Astrocyte (in vitro differentiated cells and primary cell): ENCODE measurements around the gene GET4. TPM values are rescaled to one million over a fixed set of nuclear protein-coding genes. Genes with fewer than 3 reads are reported as not detected.
"Not testable (repeated sequence)": the region's sequence is repeated elsewhere in the genome, so short reads cannot be mapped to it uniquely, and the experiment has no call there.

Experiments used
- DNase-seq: peaks from one replicate; pipeline ENCODE4 v3.0.0-alpha.2; 2010; ENCODE audit warnings: low read depth
- FAIRE-seq: peaks from 2 replicates; lab custom pipeline; 2011; peaks lifted over from hg19 to GRCh38; lab: Jason Lieb, UNC
- H2AFZ ChIP-seq: 2 replicates; pipeline ENCODE4 v1.6.0; 2012; ENCODE audit warnings: low read depth, low read length, inconsistent platforms
- H3K27ac ChIP-seq: 2 replicates; pipeline ENCODE4 v1.5.1; 2011; ENCODE audit warnings: low read depth, low read length, inconsistent platforms
- H3K27me3 ChIP-seq: 2 replicates; pipeline ENCODE4 v1.6.0; 2011; ENCODE audit warnings: low read length, inconsistent platforms; ENCODE audit not compliant: insufficient read depth
- H3K36me3 ChIP-seq: 2 replicates; pipeline ENCODE4 v1.5.1; 2011; ENCODE audit warnings: low read length, inconsistent platforms; ENCODE audit not compliant: insufficient read depth
- H3K4me1 ChIP-seq: 2 replicates; pipeline ENCODE4 v1.5.1; 2011; ENCODE audit warnings: low read length, inconsistent platforms; ENCODE audit not compliant: insufficient read depth
- H3K4me2 ChIP-seq: 2 replicates; pipeline ENCODE4 v1.6.0; 2012; ENCODE audit warnings: low read length, inconsistent platforms
- H3K4me3 ChIP-seq: 2 replicates; pipeline ENCODE4 v1.5.1; 2011; ENCODE audit warnings: low read depth, mild to moderate bottlenecking, low read length, inconsistent platforms; ENCODE audit not compliant: insufficient read depth
- H3K79me2 ChIP-seq: 2 replicates; pipeline ENCODE4 v1.6.0; 2012; ENCODE audit warnings: mild to moderate bottlenecking, low read length, inconsistent platforms; ENCODE audit not compliant: insufficient read depth
- H3K9ac ChIP-seq: 2 replicates; pipeline ENCODE4 v1.6.0; 2012; ENCODE audit warnings: mild to moderate bottlenecking, low read length, inconsistent platforms
- H3K9me3 ChIP-seq: 2 replicates; pipeline ENCODE4 v1.5.1; 2012; ENCODE audit warnings: low read depth, mild to moderate bottlenecking, low read length, inconsistent platforms; ENCODE audit not compliant: insufficient read depth
- H4K20me1 ChIP-seq: 2 replicates; pipeline ENCODE4 v1.6.0; 2012; ENCODE audit warnings: low read length, inconsistent platforms; ENCODE audit not compliant: insufficient read depth
- H3K27ac Mint-ChIP-seq: one replicate; pipeline ENCODE4 v1.8.0; 2021; ENCODE audit warnings: mild to moderate bottlenecking, mixed read lengths; ENCODE audit not compliant: unreplicated experiment
- H3K27me3 Mint-ChIP-seq: one replicate; pipeline ENCODE4 v1.8.0; 2021; ENCODE audit warnings: low read depth, mixed read lengths; ENCODE audit not compliant: unreplicated experiment
- H3K36me3 Mint-ChIP-seq: one replicate; pipeline ENCODE4 v1.8.0; 2021; ENCODE audit warnings: low read depth, mixed read lengths; ENCODE audit not compliant: unreplicated experiment
- H3K4me1 Mint-ChIP-seq: one replicate; pipeline ENCODE4 v1.8.0; 2021; ENCODE audit warnings: low read depth, mixed read lengths; ENCODE audit not compliant: unreplicated experiment
- H3K4me3 Mint-ChIP-seq: one replicate; pipeline ENCODE4 v1.8.0; 2021; ENCODE audit warnings: mild to moderate bottlenecking, moderate library complexity, mixed read lengths; ENCODE audit not compliant: unreplicated experiment
- H3K9me3 Mint-ChIP-seq: one replicate; pipeline ENCODE4 v1.8.0; 2021; ENCODE audit warnings: mild to moderate bottlenecking, mixed read lengths; ENCODE audit not compliant: unreplicated experiment
- EZH2 ChIP-seq: IDR thresholded peaks from 2 replicates; pipeline ENCODE4 v1.6.1; 2012; ENCODE audit warnings: mild to moderate bottlenecking, low read length, inconsistent platforms; ENCODE audit not compliant: insufficient read depth
- total RNA-seq: library from RNA; stranded (reverse); gene quantifications from 2 replicates; pipeline ENCODE4 v1.2.1, GENCODE V29; 2021
- TF ChIP-seq, protein P1 (sequence below): IDR thresholded peaks from 2 replicates; pipeline ENCODE4 v1.5.1; 2011; ENCODE audit warnings: low read depth, mild to moderate bottlenecking, inconsistent platforms, low read length, moderate library complexity; ENCODE audit not compliant: insufficient read depth

The GET4 gene
- total RNA-seq, 1 donor from 2014 or later, result 43.0 TPM

DNA sequence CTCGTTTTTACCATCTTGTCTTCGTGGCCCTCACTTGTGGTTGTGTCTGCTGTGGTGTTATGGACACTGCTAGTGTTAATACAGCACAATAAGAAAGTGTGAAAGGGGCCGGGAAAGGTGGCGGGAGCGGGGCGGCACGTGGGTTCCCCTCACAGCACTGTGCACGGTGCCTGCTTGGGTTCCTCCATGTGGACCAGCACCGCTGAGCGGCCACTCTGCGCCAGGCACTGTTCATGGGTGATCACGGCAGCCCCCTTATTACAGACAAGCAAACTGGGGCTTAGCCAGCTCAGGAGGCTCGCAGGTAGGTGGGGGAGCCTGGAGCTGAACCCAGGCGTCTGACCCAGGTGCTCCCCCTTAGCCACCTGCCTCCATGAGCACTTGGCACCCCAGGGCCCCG lies 31.8 kb upstream of the GET4 start:
- H3K9ac ChIP-seq, result no peak overlapping the region
- TF ChIP-seq, protein P1, sequence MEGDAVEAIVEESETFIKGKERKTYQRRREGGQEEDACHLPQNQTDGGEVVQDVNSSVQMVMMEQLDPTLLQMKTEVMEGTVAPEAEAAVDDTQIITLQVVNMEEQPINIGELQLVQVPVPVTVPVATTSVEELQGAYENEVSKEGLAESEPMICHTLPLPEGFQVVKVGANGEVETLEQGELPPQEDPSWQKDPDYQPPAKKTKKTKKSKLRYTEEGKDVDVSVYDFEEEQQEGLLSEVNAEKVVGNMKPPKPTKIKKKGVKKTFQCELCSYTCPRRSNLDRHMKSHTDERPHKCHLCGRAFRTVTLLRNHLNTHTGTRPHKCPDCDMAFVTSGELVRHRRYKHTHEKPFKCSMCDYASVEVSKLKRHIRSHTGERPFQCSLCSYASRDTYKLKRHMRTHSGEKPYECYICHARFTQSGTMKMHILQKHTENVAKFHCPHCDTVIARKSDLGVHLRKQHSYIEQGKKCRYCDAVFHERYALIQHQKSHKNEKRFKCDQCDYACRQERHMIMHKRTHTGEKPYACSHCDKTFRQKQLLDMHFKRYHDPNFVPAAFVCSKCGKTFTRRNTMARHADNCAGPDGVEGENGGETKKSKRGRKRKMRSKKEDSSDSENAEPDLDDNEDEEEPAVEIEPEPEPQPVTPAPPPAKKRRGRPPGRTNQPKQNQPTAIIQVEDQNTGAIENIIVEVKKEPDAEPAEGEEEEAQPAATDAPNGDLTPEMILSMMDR, result no peak
- no peak for TF ChIP-seq EZH2
- H3K9me3 ChIP-seq, result peaks cover 4% of the 10 kb centered on the region
- H2AFZ ChIP-seq, result no peak overlapping the region
- H3K9me3 Mint-ChIP-seq, result peaks cover 3% of the 10 kb centered on the region
- H3K4me3 ChIP-seq, result no peak overlapping the region
- H3K36me3 Mint-ChIP-seq, result peaks cover 34% of the 10 kb centered on the region
- no peak overlapping the region for H3K4me3 Mint-ChIP-seq
- H3K27me3 Mint-ChIP-seq, result no peaks in the 10 kb centered on the region
- no peaks in the 10 kb centered on the region for H3K4me1 Mint-ChIP-seq
- no peaks in the 10 kb centered on the region for H3K4me1 ChIP-seq
- H3K79me2 ChIP-seq, result peaks cover 33% of the 10 kb centered on the region
- no peaks in the 10 kb centered on the region for H3K27me3 ChIP-seq
- H3K27ac ChIP-seq, result no peak overlapping the region
- H4K20me1 ChIP-seq, result peaks cover 26% of the 10 kb centered on the region
- no peak for FAIRE-seq
- no peak for DNase-seq
- no peak overlapping the region for H3K4me2 ChIP-seq
- peaks cover 23% of the 10 kb centered on the region for H3K36me3 ChIP-seq
- H3K27ac Mint-ChIP-seq, result no peak overlapping the region

DNA sequence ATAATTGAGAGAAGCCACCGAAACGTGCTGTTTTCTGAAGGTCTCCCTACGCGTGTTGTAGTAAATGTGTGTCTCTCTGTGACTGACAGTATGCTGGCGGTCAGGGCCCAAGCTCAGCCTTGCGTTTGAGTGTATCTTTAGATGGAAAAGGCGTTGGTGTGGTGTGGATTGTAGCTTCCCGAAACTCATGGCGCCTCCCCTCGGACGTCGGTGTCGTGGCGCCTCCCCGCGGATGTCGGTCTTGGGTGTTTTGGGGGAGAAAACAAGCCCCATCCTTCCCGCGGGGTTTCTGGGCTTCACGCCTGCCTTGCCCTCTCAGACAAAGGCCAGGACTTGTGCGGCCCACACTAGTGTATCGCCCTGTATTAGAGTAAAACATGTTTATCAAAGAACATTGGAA lies 31.3 kb upstream of the GET4 start:
- Histone ChIP-seq H3K27me3 (no peaks in the 10 kb centered on the region), H3K4me2 (no peak overlapping the region), H3K27ac (no peak overlapping the region), H3K9ac (no peak overlapping the region), H3K36me3 (peaks cover 23% of the 10 kb centered on the region), H2AFZ (no peak overlapping the region), H3K9me3 (peaks cover 2% of the 10 kb centered on the region), H3K4me3 (no peak overlapping the region), H3K4me1 (no peaks in the 10 kb centered on the region), H4K20me1 (peaks cover 32% of the 10 kb centered on the region), H3K79me2 (peaks cover 32% of the 10 kb centered on the region)
- Mint-ChIP-seq H3K27ac (peak overlapping the region; percentile 47), H3K36me3 (peaks cover 31% of the 10 kb centered on the region), H3K4me1 (no peaks in the 10 kb centered on the region), H3K9me3 (peaks cover 3% of the 10 kb centered on the region), H3K27me3 (no peaks in the 10 kb centered on the region), H3K4me3 (no peak overlapping the region)
- no peak for DNase-seq
- TF ChIP-seq, protein P1, result no peak
- no peak for TF ChIP-seq EZH2
- no peak for FAIRE-seq

DNA sequence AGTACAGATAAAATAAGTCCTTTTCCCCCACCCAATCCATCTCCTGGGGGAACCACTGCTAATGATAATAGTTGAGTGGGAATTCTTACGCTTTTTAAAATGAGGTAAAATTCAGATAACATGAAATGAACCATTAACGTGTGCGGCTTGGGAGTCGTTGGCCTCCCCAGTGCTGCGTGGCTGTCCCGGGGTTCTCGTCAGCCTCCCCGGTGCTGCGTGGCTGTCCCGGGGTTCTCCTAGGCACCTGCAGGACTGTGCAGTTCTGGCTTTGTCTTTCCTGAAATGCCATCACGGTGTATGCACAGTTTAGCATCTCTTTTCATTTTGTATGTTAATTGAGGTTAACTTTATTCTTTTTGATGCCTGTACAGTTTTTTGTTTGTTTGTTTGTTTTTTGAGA lies 30.6 kb upstream of the GET4 start:
- Histone ChIP-seq H3K27ac (no peak overlapping the region), H3K4me3 (no peak overlapping the region), H3K4me2 (no peak overlapping the region), H3K9me3 (no peaks in the 10 kb centered on the region), H2AFZ (no peak overlapping the region), H3K9ac (no peak overlapping the region), H3K36me3 (peaks cover 21% of the 10 kb centered on the region), H3K79me2 (peaks cover 29% of the 10 kb centered on the region), H4K20me1 (peaks cover 29% of the 10 kb centered on the region), H3K4me1 (no peaks in the 10 kb centered on the region), H3K27me3 (no peaks in the 10 kb centered on the region)
- no peak for TF ChIP-seq EZH2
- TF ChIP-seq, protein P1, result no peak
- H3K27me3 Mint-ChIP-seq, result no peaks in the 10 kb centered on the region
- H3K9me3 Mint-ChIP-seq, result peaks cover 3% of the 10 kb centered on the region
- no peak overlapping the region for H3K27ac Mint-ChIP-seq
- no peaks in the 10 kb centered on the region for H3K4me1 Mint-ChIP-seq
- FAIRE-seq (no peak), DNase-seq (no peak)
- H3K36me3 Mint-ChIP-seq, result peaks cover 31% of the 10 kb centered on the region
- H3K4me3 Mint-ChIP-seq, result no peak overlapping the region

DNA sequence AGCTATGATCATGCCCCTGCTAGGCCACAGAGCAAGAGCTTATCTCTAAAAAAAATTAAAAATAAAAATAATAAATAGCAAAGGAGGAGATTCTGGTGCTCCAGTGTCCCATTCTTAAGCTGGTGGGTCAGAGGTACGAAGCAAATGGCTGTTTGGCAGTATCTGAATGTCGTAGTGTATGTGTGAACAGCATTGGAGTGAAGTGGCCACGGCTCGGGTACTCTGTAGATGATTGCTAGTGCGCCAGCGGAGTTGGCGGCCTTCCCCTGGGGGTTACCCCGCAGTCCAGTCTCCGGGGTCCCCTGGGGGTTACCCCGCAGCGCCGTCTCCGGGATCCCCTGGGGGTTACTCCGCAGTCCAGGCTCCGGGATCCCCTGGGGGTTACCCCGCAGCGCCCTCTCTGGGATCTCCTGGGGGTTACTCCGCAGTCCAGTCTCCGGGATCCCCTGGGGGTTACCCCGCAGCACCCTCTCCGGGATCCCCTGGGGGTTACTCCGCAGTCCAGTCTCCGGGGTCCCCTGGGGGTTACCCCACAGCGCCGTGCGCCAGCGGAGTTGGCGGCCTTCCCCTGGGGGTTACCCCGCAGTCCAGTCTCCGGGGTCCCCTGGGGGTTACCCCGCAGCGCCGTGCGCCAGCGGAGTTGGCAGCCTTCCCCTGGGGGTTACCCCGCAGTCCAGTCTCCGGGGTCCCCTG lies 29.2 kb upstream of the GET4 start:
- not testable (repeated sequence) for H3K4me2 ChIP-seq, H3K9me3 ChIP-seq, FAIRE-seq, H3K4me3 Mint-ChIP-seq, H3K4me3 ChIP-seq, H3K4me1 ChIP-seq, H3K27ac ChIP-seq, DNase-seq, H3K27me3 Mint-ChIP-seq, H3K27me3 ChIP-seq, H3K27ac Mint-ChIP-seq, H3K9me3 Mint-ChIP-seq, H3K4me1 Mint-ChIP-seq, H2AFZ ChIP-seq, H3K9ac ChIP-seq
- Histone ChIP-seq H4K20me1 (peaks cover 37% of the 10 kb centered on the region), H3K36me3 (peaks cover 17% of the 10 kb centered on the region), H3K79me2 (peaks cover 32% of the 10 kb centered on the region)
- peaks cover 33% of the 10 kb centered on the region for H3K36me3 Mint-ChIP-seq
